CD8-positive, alpha-beta memory T cell (primary cell): Measurements from ENCODE around the gene SMPD3. TPM values are rescaled to one million over a fixed set of nuclear protein-coding genes. Genes with fewer than 3 reads are reported as not detected.
"Not testable (repeated sequence)": the region's sequence is repeated elsewhere in the genome, so short reads cannot be mapped to it uniquely, and the experiment has no call there.

Experiments
- CTCF ChIA-PET: fragments of 350-600 bp; sonication (Branson Sonifier 250); formaldehyde crosslinking; loops from one replicate; lab custom pipeline; 2021; ENCODE audit warnings: antibody characterized with exemption; lab: Charles Lee
- POLR2A ChIA-PET: fragments of 350-600 bp; sonication (Branson Sonifier 250); formaldehyde crosslinking; loops from one replicate; lab custom pipeline; 2021; ENCODE audit warnings: antibody characterized with exemption; lab: Charles Lee
- DNase-seq, 5 donors: peaks; one replicate each; pipeline versions ENCODE4 v3.0.0 to v3.0.0-alpha.2; 2020 to 2022; ENCODE audit warnings: mixed read lengths in 1 of 5
- H3K27ac ChIP-seq: one replicate; pipeline ENCODE4 v1.7.0; 2013; ENCODE audit warnings: low read depth, mild to moderate bottlenecking, low read length, moderate library complexity
- H3K27me3 ChIP-seq: 2 replicates; pipeline ENCODE4 v1.7.0; 2013; ENCODE audit warnings: low read length, mild to moderate bottlenecking; ENCODE audit not compliant: insufficient read depth, poor library complexity, severe bottlenecking
- H3K36me3 ChIP-seq: 2 replicates; pipeline ENCODE4 v1.7.0; 2013; ENCODE audit warnings: mild to moderate bottlenecking, low read length, moderate library complexity; ENCODE audit not compliant: insufficient read depth
- H3K4me1 ChIP-seq: 2 replicates; pipeline ENCODE4 v1.7.0; 2013; ENCODE audit warnings: mild to moderate bottlenecking, low read length, moderate library complexity; ENCODE audit not compliant: insufficient read depth
- H3K4me3 ChIP-seq: 2 replicates; pipeline ENCODE4 v1.7.0; 2013; ENCODE audit warnings: mild to moderate bottlenecking, low read length
- H3K9me3 ChIP-seq: 2 replicates; pipeline ENCODE4 v1.7.0; 2013; ENCODE audit warnings: mild to moderate bottlenecking, low read length
- H3K27ac Mint-ChIP-seq, 8 donors: one replicate each; pipeline ENCODE4 v1.8.0; 2020 to 2021; ENCODE audit warnings: mixed read lengths in 8 of 8, mild to moderate bottlenecking in 6 of 8, inconsistent platforms in 3 of 8, moderate library complexity in 3 of 8
- H3K27me3 Mint-ChIP-seq, 2 donors: one replicate each; pipeline ENCODE4 v1.8.0; 2020 to 2021; ENCODE audit warnings: mixed read lengths in 2 of 2, mild to moderate bottlenecking in 1 of 2, moderate library complexity in 1 of 2
- H3K36me3 Mint-ChIP-seq, 3 donors: one replicate each; pipeline ENCODE4 v1.8.0; 2020 to 2021; ENCODE audit warnings: mixed read lengths in 3 of 3, inconsistent platforms in 1 of 3, mild to moderate bottlenecking in 1 of 3
- H3K4me1 Mint-ChIP-seq, 3 donors: one replicate each; pipeline ENCODE4 v1.8.0; 2020 to 2021; ENCODE audit warnings: mixed read lengths in 3 of 3, inconsistent platforms in 1 of 3, mild to moderate bottlenecking in 1 of 3
- H3K4me3 Mint-ChIP-seq, 7 donors: one replicate each; pipeline ENCODE4 v1.8.0; 2020 to 2021; ENCODE audit warnings: mixed read lengths in 7 of 7, mild to moderate bottlenecking in 6 of 7, moderate library complexity in 4 of 7, inconsistent platforms in 2 of 7
- H3K9me3 Mint-ChIP-seq, 5 donors: one replicate each; pipeline ENCODE4 v1.8.0; 2020 to 2022; ENCODE audit warnings: mixed read lengths in 5 of 5, mild to moderate bottlenecking in 3 of 5, moderate library complexity in 2 of 5, inconsistent platforms in 1 of 5
- polyA plus RNA-seq: library from polyadenylated mRNA; unstranded; fragments of 300-500 nt; fragmentation: Illumina TruSeq; gene quantifications from one replicate; pipeline ENCODE4 v1.2.3, GENCODE V29; 2021
- total RNA-seq, 2 experiments: library from RNA; stranded (reverse); gene quantifications; one replicate each; pipeline ENCODE4 v1.2.3, GENCODE V29; 2021

SMPD3 gene
- total RNA-seq (under 1 TPM; 0.15 to 0.22 TPM), polyA plus RNA-seq (1.6 TPM)

DNA sequence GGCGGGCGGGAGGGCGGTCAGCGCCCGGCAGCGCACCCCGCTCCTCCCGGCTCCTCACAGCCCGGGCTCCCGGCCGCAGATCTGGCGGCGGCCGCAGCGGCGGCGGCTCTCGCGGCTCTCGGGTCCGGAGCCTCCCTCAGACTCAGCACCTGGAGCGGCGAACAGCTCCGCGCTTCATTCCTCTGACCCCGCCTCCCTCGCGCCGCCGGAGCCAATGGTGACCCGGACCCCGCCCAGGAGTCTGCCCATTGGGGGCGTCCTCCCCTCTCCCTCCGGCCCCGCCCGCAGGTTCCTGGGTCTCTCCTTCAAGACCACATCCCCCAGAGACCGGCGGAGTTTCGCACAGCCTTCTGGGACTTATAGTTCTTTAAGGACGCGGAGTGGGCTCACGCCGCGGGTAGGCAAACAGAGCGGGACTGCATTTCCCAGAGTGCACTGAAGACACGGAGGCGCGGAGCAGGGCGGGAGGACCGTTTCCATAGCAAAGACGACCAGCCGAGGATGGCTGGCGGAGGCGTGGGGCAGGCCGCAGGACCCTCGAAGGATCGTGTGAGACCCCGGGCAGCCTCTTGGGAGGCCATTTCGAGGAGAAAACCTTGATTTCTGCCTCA, at the start of gene SMPD3:
SMPD3 (minus strand) TSS at position 149 of the 611 bp plus-strand sequence. CDS start 76,327 bp downstream, outside the sequence.
- Histone ChIP-seq H3K9me3 (no peaks in the 10 kb centered on the region), H3K4me1 (peaks cover 36% of the 10 kb centered on the region), H3K27me3 (peaks cover 23% of the 10 kb centered on the region), H3K4me3 (peak within 1 kb of the TSS; percentile 57), H3K27ac (no peak within 1 kb of the TSS), H3K36me3 (no peaks in the 10 kb centered on the region)
- Mint-ChIP-seq H3K9me3 (no peaks in the 10 kb centered on the region), H3K36me3 (no peaks in the 10 kb centered on the region), H3K4me1 (peaks cover 16 to 28% (median 19%) of the 10 kb centered on the region in 3 donors), H3K4me3 (peak within 1 kb of the TSS; percentile 59 to 85 (median 73)), H3K27me3 (peaks cover 21 to 31% of the 10 kb centered on the region in 2 donors), H3K27ac (peak within 1 kb of the TSS in 6 of 8 donors; percentile 6 to 72 (median 59))
- CTCF ChIA-PET, result interaction anchor here (0.9 kb wide), 1 partner anchor 52 kb away, joined by 3 read pairs; no protein-coding TSS in a partner anchor
- peak; percentile 96 to 99 (median 98) for DNase-seq
- POLR2A ChIA-PET, result interaction anchor here (0.6 to 1.5 kb wide), 3 partner anchors 29 to 838 kb away, joined by 3 to 7 read pairs (median 3); no protein-coding TSS in a partner anchor

DNA sequence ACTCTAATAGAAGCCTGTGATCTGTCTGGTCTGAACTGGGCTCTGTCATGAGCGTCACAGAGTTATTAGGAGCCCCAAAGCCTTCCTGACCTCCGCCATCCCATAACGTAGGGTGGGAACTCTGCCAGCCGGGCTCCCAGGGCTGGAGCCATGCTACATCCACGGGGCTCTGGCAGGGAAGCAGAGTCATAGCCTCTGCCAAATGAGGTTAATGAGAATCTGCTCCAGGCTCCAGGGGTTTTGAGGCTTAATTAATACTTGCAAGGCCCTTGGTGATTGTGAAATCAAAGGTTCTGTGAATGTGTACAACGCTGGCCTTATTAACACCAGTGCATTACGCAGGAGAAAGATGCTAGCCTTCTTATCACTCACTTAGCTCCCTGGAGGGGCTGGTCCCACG, 48.4 kb upstream of the SMPD3 start:
- no peak overlapping the region for H3K27ac Mint-ChIP-seq
- no peaks in the 10 kb centered on the region for H3K4me1 ChIP-seq
- H3K27me3 Mint-ChIP-seq, result peaks cover 6% of the 10 kb centered on the region in 2 donors
- H3K36me3 ChIP-seq, result no peaks in the 10 kb centered on the region
- peaks cover 0 to 3% (median 0%) of the 10 kb centered on the region in 3 donors for H3K36me3 Mint-ChIP-seq
- CTCF ChIA-PET, result no interaction called here
- H3K4me3 Mint-ChIP-seq, result no peak overlapping the region
- no peak overlapping the region for H3K4me3 ChIP-seq
- H3K27me3 ChIP-seq, result no peaks in the 10 kb centered on the region
- no peaks in the 10 kb centered on the region for H3K9me3 ChIP-seq
- DNase-seq, result no peak
- H3K9me3 Mint-ChIP-seq, result no peaks in the 10 kb centered on the region
- no peaks in the 10 kb centered on the region for H3K4me1 Mint-ChIP-seq
- no peak overlapping the region for H3K27ac ChIP-seq
- POLR2A ChIA-PET, result no interaction called here

DNA sequence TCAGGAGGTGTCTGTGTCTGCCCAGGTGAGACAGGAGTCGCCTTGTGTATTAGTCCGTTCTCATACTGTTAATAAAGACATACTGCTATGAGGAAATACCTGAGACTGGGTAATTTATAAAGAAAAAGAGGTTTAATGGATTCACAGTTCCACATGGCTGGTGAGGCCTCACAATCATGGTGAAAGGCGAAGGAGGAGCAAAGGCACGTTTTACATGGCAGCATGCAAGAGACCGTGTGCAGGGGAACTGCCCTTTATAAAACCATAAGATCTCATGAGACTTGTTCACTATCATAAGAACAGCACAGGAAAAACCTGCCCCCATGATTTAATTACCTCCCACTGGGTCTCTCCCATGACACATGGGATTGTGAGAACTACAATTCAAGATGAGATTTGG, 46.0 kb upstream of the SMPD3 start:
- H3K9me3 Mint-ChIP-seq, H3K4me3 Mint-ChIP-seq, H3K9me3 ChIP-seq, DNase-seq, H3K27me3 ChIP-seq, H3K36me3 Mint-ChIP-seq, H3K4me1 ChIP-seq, H3K4me3 ChIP-seq, H3K27me3 Mint-ChIP-seq, H3K4me1 Mint-ChIP-seq, H3K36me3 ChIP-seq, POLR2A ChIA-PET, H3K27ac ChIP-seq: not testable (repeated sequence)
- CTCF ChIA-PET, result interaction anchor here (0.7 kb wide), 1 partner anchor 16 kb away, joined by 5 read pairs; no protein-coding TSS in a partner anchor
- H3K27ac Mint-ChIP-seq, result peak overlapping the region in 1 of 8 donors; percentile 50

DNA sequence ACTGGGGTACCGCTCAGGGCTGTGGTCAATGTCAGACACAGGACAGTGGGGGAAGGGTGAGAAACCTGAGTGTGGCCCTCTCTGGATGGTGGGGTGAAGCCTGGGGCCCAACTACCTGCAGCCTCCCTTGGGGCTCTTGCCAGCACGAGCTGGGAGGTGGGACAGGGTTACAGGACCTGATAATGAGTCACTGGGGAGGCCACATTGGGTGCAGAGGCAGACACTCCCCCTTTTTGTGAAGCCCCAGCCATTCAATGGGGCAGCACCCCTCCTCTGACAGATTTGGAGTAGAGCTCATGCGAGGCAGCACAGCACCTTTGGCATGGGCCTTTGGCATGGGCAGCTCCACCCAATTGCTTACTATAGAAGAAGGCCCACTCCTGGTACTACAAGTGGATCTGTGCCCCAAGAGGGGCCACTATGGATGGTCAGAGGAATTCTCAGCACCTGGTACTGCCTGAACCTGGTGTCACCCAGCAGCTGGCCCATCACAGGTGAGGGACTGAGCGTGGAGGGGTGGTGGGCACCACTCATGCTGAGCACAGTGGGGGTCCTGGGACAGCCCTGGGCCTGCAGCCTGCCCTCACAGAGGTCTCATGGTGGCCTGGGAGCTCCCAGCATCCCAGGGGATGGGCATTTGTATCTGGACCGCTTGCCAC, 45.2 kb upstream of the SMPD3 start:
- no peaks in the 10 kb centered on the region for H3K4me1 ChIP-seq
- no peaks in the 10 kb centered on the region for H3K9me3 ChIP-seq
- Mint-ChIP-seq H3K36me3 (no peaks in the 10 kb centered on the region), H3K9me3 (no peaks in the 10 kb centered on the region), H3K27me3 (peaks cover 6 to 9% of the 10 kb centered on the region in 2 donors), H3K4me1 (no peaks in the 10 kb centered on the region), H3K4me3 (no peak overlapping the region), H3K27ac (no peak overlapping the region)
- ChIA-PET CTCF (interaction anchor here (0.7 kb wide), 1 partner anchor 17 kb away, joined by 5 read pairs; no protein-coding TSS in a partner anchor), POLR2A (no interaction called here)
- no peak overlapping the region for H3K4me3 ChIP-seq
- no peak overlapping the region for H3K27ac ChIP-seq
- no peaks in the 10 kb centered on the region for H3K36me3 ChIP-seq
- DNase-seq, result peak in 1 of 5 donors; percentile 27
- no peaks in the 10 kb centered on the region for H3K27me3 ChIP-seq

DNA sequence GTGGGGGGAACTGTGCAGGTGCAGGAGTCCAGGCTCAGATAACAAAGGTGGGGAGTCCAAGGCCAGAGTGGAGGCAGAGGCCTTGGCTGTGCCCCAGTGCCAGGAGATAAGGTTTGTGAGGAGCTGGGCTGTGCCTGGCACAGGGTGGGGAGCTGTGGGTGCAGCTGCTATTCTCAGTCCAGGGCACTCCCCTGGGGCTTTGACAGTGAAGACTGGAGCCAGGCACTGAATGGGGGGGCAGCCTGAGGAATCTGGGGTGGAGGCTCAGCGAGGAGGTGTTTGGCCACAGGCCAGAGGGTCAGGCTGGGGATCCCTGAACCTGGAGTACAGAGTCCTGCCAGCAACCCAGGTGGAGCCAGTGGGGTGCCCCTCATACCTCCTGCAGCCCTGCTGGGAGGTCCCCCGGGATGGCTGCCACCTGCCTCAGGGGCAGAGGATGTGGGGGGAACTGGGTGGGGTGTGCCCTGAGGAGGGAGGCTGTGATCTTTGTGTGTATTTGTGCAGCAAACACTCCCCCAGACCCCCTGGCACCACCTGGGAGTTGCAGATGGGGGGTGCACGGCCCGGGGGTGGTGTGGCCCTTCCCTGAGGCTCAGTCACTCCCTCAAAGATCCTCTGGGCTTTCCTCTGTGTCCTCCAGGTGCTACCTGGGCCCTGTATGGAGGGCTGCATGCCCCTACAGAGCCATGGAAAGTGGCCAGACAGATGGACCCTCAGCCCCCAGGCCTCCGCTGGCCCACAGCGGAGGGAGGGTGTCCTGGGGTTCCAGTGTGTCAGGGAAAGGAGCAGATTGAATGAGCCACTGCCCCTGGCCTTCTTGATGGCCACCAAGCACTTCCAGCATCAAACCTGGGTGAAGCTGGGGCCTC, 44.5 kb upstream of the SMPD3 start:
- Mint-ChIP-seq H3K27ac (peak overlapping the region in 1 of 8 donors; percentile 63), H3K36me3 (no peaks in the 10 kb centered on the region), H3K27me3 (peaks cover 6 to 9% of the 10 kb centered on the region in 2 donors), H3K4me1 (no peaks in the 10 kb centered on the region), H3K9me3 (no peaks in the 10 kb centered on the region), H3K4me3 (no peak overlapping the region)
- H3K27ac ChIP-seq, result no peak overlapping the region
- no peak overlapping the region for H3K4me3 ChIP-seq
- no peaks in the 10 kb centered on the region for H3K9me3 ChIP-seq
- no peaks in the 10 kb centered on the region for H3K27me3 ChIP-seq
- no peaks in the 10 kb centered on the region for H3K36me3 ChIP-seq
- H3K4me1 ChIP-seq, result no peaks in the 10 kb centered on the region
- peak in 1 of 5 donors; percentile 45 for DNase-seq
- ChIA-PET CTCF (no interaction called here), POLR2A (no interaction called here)

DNA sequence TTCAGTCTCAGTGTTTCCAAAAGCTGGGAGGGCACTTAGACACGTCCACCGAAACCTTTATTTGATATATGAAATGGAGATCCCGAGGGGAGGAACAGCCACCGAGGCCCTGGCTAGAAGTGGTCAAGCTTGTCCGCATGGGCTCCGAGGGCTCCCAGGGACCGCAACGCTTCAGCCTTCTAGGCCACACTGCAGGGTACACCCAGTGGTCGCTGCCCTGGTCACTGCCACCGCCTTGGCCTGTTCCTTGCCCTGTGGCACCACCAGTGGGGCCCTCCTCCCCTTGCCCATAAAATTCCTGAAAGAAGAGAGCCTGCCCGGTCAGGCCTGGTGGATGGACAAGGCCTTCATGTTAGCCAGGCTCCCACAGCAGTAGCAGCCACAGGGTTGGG, 43.8 kb upstream of the SMPD3 start:
- Mint-ChIP-seq H3K4me3 (no peak overlapping the region), H3K27ac (no peak overlapping the region), H3K9me3 (no peaks in the 10 kb centered on the region), H3K36me3 (no peaks in the 10 kb centered on the region), H3K4me1 (no peaks in the 10 kb centered on the region), H3K27me3 (peaks cover 5 to 6% of the 10 kb centered on the region in 2 donors)
- DNase-seq, result peak in 1 of 5 donors; percentile 26
- Histone ChIP-seq H3K27me3 (no peaks in the 10 kb centered on the region), H3K4me1 (no peaks in the 10 kb centered on the region), H3K4me3 (no peak overlapping the region), H3K27ac (no peak overlapping the region), H3K36me3 (no peaks in the 10 kb centered on the region), H3K9me3 (no peaks in the 10 kb centered on the region)
- ChIA-PET POLR2A (no interaction called here), CTCF (no interaction called here)

DNA sequence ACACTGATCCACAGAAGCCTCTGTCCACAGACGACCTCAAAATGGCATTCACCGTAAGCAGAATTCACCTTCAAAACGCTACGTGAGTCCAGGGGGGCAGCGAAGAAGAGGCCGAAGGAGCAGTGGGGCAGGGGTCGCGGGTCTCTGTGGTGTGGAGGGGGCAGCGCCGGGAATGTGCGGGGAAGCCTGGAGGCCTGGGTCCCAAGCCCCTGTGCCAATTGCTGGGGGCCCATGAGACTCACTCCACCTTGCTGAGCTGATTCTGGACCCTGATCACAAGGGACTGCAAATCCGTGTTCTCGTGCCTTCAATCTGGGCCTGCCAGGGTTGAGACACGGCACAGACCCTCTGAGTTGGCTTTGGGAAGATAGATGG, 43.3 kb upstream of the SMPD3 start:
- no peak overlapping the region for H3K27ac ChIP-seq
- H3K4me1 ChIP-seq, result no peaks in the 10 kb centered on the region
- Mint-ChIP-seq H3K27ac (no peak overlapping the region), H3K9me3 (no peaks in the 10 kb centered on the region), H3K4me1 (peaks cover 0 to 2% (median 0%) of the 10 kb centered on the region in 3 donors), H3K4me3 (no peak overlapping the region), H3K36me3 (no peaks in the 10 kb centered on the region), H3K27me3 (peaks cover 5 to 6% of the 10 kb centered on the region in 2 donors)
- peak in 1 of 5 donors; percentile 26 for DNase-seq
- H3K9me3 ChIP-seq, result no peaks in the 10 kb centered on the region
- H3K4me3 ChIP-seq, result no peak overlapping the region
- no peaks in the 10 kb centered on the region for H3K27me3 ChIP-seq
- ChIA-PET CTCF (no interaction called here), POLR2A (no interaction called here)
- no peaks in the 10 kb centered on the region for H3K36me3 ChIP-seq
